TTC549 (cell line): ENCODE results near the gene RABGAP1L.
"Not testable (repeated sequence)": the region's sequence is repeated elsewhere in the genome, so short reads cannot be mapped to it uniquely, and the experiment has no call there.

Experiments
- FAIRE-seq: peaks from 2 replicates; lab custom pipeline; 2012; peaks lifted over from hg19 to GRCh38; lab: Jason Lieb, UNC

The RABGAP1L gene

DNA sequence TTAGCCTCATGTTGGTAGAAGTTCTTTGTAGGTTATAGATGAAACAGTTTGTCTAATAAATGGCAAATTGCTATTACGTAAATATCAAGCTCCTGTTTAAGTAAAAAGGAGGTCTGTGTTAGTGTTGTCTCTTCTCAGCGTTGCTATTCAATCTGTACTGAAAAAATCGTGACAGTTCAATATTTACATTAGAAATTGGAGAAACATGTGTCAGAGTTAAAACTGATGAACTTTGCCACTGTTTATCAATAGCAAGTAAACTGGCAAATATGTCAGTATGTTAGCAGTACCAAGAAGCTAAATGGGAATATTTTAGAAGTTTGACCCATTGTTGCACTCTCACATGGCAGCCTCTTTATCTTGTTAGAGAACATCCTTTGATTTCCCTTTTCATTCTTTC, 506.9 kb downstream of the RABGAP1L start:
- FAIRE-seq, result no peak

DNA sequence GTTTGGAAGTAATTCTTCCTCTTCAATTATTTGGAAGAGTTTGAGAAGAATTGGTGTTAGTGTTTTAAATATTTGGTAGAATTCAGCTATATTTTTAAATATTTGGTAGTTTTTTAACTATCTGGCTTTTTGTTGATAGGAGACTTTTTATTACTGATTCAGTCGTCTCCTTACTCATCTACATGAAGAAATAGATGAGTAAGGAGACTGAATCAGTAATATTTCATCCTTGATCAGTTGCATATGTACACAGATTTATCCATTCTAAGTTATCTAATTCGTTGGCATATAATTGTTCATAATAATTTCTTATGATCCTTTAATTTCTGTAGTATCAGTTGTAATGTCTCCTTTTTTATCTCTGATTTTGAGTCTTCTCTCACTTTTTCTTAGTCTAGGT, 512.5 kb downstream of the RABGAP1L start:
- FAIRE-seq, result peak; percentile 15

DNA sequence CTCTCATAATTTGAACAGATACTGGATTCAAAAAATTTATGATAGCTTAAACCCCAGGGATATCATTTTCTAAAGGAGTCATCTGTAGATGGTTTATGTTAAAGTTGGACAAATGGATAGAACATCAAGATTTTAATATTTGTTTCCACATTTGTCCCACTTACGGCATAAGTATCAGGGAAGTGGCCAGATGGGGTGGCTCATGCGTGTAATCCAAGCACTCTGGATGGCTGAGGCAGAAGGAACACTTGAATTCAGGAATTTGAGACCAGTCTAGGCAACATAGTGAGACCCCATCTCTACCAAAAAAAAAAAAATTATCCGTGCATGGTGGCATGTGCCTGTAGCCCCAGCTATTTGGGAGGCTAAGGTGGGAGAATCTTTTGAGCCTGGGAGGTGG, 517.5 kb downstream of the RABGAP1L start:
- FAIRE-seq, result no peak

DNA sequence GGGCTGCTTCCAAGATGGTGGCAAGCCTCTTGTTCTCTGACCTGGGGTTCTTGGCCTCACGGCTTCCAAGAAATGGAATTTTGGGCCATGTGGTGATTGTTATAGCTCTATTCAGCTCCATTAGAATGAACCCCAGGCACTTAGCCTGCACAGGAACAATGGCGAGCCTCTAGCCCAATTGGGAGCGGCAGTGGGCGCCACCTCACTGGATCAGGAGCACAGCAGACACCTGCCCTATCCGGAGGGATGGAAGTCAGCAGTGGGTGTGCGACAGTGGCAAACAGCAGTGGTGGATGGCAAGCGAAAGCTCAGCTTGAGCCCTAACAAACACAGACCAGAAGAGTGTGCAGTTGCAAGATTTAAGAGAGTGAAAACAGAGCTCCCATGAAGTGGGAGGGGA, 519.3 kb downstream of the RABGAP1L start:
- FAIRE-seq, result no peak

DNA sequence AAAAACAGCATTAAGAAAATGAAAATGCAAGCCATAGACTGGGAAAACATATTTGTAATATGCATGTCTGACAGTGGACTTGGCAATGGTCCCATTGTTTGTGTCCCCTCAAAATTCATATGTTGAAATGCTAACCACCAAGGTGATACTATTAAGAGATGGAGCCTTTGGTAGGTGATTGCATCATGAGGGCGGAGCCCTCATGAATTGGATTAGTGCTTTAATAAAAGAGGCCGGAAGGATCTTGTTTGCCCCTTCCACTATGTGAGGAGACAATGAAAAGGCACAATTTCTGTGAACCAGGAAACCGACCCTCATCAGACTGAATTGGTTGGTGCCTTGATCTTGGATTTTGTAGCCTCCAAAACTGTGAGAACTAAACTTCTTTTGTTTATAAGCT, 520.8 kb downstream of the RABGAP1L start:
- FAIRE-seq, result no peak

DNA sequence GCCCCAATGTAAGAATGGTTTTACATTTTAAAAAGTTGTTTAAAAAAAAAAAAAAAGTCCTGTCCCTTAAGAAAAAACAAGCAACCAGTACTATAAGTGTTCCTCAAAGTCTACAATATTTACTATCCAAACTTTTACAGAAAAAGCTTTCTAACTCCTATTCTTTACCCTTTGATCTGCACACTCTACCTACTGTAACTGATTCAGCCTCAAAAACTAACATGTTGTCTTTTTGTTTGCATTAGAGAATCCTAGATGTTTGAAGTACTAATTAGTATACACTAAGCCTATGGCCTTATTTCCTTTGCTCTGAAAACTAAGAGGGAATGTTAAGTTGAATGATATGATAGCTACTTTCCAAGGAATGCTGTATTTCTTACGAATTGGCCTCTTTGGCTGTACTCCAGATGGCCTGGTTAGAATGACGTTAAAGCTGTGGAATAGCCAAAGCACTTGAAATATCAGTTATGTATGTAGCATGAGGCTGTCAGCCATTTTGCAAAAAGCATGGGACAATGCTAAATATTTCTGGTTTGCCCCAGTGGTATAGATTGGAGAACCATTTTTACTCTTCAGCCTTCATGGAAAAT, 523.2 kb downstream of the RABGAP1L start:
- FAIRE-seq, result no peak

DNA sequence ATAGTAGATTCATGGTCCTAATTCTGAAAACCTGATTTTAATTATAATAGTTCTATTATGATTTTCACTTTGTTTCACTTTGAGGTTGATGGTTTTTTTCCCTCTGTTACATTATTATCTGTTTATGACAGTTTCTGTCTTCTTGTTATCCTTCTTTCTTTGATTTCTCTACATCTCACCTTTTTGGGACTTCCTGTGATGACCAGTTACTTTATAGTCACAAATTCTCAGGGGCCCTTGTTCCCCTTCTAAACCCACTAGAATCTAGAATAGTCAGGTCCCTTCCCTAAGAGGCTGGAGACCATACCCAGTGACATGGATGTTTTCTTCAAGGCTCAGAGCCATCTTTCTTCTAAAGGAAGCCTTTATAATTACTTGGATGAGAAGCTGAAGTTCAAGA, 526.9 kb downstream of the RABGAP1L start:
- FAIRE-seq, result no peak

DNA sequence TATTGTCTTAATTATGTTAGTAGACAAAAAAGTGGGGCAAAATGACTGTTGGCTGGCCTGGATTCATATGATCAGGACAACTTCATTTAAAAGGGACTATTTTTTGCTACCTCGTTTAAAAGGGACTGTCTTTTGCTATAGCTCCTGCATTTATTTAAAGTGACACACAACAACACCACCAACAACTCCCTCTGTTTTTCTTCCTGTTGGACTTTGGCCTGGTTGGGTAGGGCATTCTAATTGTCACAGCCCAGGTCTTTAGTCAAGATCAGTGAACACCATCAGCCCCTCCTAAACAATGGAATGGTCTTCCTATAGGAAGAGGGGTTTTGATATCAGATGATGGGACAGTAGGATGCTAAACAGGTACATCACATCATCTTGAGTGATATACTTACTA, 530.2 kb downstream of the RABGAP1L start:
- FAIRE-seq, result no peak

DNA sequence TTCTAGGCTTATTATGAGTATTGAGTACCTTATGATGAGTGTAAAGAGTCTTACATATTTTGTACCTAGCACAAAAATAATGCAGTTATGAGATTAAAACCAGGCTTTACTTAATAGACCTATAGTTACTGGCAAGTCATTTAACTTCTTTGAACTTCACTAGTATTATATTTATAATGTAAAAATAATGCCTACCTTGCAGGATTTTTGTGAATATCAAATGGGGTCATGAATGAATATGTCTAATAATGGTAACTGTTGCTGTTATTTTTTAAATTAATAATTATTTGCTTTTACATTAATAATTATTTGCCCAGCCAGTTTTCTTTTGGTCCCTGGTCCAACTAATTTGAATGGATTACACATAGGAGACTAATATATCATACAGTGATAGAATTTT, 530.9 kb downstream of the RABGAP1L start:
- FAIRE-seq, result peak; percentile 77

DNA sequence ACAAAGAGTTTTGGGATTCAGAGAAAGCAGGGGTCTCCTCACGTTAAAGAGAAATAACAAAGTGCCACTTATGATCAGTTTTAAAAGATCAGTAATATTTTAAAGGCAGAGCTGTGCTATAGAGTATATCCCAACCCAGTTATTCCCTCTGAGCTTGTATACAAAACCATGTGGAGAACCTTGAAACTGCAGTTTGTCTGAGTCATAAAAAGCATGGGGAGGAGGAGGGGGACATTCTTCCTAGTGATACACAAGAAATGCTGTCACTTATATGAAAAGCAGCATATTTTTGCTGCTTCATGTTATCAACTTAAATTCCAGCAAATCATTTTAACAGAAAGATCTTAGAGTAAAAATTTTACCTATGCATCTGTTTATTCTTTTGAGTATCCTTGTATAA, 533.0 kb downstream of the RABGAP1L start:
- FAIRE-seq, result no peak

DNA sequence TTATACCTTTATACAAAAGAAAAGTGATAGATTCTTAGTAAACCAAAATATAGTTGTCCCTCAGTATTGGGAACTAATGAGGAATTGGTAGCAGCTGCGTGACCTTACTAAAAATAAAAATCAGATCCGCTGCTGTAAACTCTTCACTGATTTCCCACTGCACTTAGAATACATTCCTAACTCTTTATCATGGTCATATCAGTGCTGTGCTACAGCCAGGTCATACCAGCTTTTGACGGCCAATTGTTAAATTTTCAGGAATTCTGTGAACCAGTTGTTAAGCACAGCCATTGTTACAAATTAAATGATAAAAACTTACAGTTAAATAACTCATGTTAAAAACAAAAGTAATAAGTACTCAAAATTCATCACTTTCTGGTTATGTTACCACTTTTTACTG, 533.8 kb downstream of the RABGAP1L start:
- FAIRE-seq, result no peak

DNA sequence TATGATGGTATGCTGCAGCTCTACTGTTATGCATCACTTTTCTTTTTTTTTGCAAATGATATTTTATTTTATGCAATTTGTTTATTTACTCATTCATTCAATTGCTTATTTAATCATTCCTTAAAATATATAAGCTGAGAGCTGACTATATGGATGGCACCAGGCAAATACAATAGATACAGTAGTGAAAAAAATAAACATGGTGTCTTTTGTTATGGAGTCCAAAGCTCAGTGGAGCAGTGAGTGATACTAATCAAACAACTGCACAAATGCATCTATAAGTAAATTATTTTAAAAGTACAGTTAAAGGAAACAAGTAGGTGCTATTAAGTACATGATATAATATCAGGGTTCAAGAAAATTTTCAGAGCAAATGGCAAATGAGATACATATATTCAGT, 534.2 kb downstream of the RABGAP1L start:
- FAIRE-seq, result not testable (repeated sequence)

DNA sequence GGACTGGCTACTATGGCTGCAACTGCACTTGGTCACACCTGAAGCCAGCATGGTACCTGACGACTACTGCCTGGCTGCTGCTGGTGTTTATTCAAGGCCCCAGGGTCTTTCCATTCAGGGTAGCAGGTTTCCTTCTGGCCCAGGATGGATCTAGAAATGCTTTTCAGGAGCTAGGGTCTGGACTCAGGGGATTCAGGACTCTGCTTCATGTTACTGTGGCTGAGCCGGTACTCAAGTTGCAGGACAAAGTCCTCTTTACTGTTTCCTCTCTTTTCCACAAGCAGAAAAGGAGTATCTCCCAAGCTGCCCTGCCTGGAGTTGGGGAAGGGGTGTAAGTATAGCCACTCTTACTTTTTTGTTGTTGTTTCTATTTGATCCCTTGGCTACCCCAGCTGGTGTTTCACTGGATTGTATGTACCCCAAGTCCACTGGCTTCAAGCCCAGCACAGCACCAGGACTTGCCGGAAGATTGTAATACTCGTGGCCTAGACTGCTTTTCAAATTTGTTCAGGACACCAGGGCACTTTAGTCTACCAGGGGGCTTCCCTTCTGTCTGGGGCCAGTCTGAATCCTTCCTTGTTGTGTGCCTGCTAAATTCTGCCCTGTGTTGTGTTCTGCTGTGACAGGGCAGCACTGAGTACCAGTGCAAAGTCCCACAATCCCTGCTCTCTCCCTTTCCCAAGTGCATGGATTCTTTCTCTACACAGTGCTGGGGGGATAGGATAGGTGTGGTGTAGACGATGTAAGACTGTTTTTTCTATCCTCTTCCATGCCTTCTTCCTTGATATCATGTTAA, 536.9 kb downstream of the RABGAP1L start:
- no peak for FAIRE-seq

DNA sequence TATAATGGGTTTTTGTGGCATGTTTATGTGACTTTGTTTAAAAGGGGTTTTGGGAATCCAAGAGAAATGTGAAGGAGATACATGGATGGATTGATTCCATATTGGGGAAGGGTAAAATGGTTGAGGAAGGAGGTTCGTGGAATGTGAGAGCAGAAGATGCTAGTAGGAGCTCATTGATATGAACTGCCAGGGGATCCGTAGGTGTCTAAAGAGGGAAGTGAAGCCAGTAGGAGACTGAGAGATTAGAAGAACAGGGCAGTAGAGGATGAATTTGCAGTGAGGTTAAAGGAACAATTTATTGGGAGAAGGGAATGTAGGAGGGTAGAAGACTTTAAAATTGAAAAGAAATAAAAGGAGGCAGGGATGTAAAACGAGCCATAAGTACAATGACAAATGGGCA, 541.0 kb downstream of the RABGAP1L start:
- no peak for FAIRE-seq

DNA sequence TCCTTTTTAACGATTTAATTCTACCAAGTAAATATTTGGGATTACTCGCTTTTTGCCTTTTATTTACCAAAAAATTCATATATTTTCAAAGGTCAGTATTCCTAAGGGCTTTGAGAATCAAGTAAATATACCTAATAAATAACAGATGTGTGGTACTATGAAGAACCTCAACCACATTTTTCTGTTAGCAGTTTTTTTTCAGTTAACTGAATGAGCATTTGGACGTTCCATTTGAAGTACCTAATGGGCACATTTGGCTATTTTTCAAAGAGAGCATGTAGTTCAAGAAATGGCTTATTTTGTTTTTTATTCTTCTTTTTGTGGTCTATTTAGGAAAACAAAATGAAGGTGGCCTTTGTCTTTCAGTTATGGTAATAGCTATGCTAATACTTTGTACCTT, 541.5 kb downstream of the RABGAP1L start:
- FAIRE-seq, result peak; percentile 41

DNA sequence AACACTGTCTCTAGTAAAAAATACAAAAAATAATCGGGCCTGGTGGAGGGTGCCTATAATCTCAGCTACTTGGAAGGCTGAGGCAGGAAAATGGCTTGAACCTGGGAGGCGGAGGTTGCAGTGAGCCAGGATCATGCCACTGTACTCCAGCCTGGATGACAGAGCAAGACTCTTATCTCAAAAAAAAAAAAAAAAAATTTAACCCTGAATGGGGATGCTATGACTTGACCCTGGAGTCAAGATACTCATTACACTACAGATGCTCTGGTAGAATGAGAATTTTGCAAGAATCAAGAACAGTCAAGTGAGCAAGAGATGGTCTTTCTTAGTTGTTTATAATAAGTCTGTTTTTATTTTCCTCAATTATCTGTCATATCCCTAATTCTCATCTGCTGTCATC, 542.2 kb downstream of the RABGAP1L start:
- FAIRE-seq, result no peak

DNA sequence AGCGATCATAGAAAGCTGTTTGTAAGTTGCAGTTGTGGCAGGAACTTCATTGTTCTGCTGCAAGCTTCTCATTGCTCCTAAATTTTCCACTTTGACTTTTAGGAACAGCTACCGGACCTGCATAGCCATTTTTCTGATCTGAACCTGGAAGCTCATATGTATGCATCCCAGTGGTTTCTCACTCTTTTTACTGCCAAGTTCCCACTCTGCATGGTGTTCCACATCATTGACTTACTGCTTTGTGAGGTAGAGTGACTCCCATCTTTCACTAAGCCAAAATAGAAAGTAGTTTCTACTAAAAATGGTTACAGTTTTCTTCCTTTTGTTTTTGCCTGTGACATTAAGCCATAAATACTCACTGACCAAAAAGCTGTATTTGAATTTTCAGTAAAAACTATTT, 542.7 kb downstream of the RABGAP1L start:
- no peak for FAIRE-seq

DNA sequence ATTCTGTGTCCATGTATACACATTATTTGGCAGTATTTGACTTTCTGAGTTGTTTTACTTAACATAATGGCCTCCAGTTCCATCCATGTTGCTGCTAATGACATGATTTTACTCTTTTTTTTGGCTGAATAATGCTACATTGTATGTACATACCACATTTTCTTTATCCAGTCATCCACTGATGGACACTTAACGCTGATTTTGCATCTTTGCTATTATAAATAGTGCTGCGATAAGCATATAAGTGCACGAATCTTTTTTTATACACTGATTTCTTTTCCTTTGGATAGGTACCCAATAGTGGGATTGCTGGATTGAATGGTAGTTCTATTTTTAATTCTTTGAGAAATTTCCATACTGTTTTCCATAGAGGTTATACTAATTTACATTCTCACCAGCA, 544.0 kb downstream of the RABGAP1L start:
- no peak for FAIRE-seq

DNA sequence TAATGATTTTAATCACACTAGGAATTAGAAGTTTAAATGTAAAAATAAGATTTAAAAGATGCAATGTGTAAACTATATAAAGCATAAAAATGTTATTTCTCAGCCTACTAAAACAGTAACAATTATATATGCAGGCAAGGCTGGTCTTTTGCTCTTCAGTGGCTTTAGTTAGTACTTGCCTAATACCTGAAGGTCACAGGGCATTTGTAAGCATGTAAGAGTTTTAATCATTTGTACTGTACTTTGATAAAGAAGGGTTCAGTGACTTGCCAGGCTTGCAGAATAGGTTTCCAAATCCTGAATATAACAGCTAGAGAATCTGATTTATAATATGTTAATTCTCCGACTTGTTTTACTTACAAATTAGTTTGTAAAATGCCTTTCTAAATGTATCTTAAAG, 545.0 kb downstream of the RABGAP1L start:
- FAIRE-seq, result no peak

DNA sequence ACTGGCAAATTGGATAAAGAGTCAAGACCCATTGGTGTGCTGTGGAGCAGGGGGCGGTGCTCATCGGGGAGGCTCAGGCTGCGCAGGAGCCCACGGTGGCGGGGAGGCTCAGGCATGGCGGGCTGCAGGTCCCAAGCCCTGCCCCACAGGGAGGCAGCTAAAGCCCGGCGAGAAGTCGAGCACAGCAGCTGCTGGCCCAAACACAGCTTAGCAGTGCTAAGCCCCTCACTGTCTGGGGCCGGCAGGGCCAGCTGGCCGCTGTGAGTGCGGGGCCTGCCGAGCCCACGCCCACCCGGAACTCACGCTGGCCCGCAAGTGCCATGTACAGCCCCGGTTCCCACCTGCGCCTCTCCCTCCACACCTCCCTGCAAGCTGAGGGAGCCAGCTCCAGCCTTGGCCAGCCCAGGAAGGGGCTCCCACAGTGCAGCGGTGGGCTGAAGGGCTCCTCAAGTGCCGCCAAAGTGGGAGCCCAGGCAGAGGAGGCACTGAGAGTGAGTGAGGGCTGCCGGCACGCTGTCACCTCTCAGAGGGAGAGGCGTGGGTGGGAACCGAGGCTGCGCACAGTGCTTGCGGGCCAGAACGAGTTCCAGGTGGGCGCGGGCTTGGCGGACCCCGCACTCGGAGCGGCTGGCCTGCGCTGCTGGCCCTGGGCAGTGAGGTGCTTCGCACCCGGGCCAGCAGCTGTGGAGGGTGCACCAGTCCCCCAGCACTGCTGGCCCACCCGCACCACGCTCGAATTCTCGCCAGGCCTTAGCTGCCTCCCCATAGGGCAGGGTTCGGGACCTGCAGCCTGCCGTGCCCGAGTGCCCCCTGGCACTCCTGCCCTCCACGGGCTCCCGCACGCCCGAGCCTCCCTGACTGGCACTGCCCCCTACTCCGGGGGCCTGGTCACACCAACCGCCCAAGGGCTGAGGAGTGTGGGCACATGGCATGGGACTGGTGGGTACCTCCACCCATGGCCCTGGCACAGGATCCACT, 551.8 kb downstream of the RABGAP1L start:
- FAIRE-seq, result no peak

DNA sequence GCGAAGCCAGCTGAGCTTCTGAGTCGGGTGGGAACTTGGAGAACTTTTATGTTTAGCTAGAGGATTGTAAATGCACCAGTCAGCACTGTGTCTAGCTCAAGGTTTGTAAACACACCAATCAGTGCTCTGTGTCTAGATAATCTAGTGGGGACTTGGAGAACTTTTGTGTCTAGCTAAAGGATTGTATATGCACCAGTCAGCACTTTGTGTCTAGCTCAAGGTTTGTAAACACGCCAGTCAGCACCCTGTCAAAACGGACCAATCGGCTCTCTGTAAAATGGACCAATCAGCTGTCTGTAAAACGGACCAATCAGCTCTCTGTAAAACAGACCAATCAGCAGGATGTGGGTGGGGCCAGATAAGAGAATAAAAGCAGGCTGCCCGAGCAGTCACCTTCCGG, 552.5 kb downstream of the RABGAP1L start:
- FAIRE-seq, result not testable (repeated sequence)

DNA sequence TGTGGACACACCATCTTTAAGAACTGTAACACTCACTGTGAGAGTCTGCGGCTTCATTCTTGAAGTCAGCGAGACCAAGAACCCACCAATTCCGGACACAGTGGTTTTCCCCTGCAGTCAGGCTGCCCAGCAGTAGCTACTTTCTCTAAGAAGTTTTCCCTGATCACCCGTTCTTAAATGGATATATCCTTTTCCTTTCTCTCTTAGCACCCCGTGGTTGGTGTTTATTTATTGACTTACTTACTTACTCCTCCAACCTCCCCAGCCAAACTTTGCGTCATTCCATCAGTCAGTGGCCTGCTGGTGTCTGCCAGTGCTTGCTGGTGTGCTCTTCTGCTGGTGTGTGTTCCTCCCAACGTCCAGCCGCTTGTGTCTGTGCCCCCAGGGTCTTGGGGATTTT, 553.2 kb downstream of the RABGAP1L start:
- no peak for FAIRE-seq

DNA sequence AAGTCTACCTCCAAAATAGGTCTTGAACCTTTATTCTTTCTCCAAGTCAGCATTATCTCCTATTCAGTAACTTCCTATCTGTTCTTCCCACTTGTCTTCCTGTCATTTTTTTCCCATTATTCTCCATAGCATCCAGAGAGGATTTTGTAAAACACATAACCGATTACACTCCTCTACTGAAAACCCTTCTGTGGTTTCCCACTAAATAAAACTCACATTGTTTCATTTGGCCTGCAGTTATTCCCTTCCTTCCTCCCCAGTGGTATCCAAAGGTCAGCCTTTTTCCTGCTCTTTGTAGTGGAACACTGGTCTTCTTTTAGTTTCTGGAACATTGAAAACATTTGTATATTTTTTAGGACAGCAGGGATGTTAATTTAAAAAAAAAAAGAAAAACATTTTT, 554.5 kb downstream of the RABGAP1L start:
- FAIRE-seq, result no peak
